HG02885 (cell line): ENCODE measurements around the gene REPS1.
A peak's percentile ranks its signal among the peaks of the same experiment; 100 is the strongest.
"Not testable (repeated sequence)": the region's sequence is repeated elsewhere in the genome, so short reads cannot be mapped to it uniquely, and the experiment has no call there.

Experiments
- ATAC-seq: cut with Tn5 transposase; IDR thresholded peaks from one replicate; pipeline ENCODE4 v1.9.1; 2021; ENCODE audit warnings: mild to moderate bottlenecking; ENCODE audit not compliant: unreplicated experiment, poor library complexity

REPS1 gene, protein sequence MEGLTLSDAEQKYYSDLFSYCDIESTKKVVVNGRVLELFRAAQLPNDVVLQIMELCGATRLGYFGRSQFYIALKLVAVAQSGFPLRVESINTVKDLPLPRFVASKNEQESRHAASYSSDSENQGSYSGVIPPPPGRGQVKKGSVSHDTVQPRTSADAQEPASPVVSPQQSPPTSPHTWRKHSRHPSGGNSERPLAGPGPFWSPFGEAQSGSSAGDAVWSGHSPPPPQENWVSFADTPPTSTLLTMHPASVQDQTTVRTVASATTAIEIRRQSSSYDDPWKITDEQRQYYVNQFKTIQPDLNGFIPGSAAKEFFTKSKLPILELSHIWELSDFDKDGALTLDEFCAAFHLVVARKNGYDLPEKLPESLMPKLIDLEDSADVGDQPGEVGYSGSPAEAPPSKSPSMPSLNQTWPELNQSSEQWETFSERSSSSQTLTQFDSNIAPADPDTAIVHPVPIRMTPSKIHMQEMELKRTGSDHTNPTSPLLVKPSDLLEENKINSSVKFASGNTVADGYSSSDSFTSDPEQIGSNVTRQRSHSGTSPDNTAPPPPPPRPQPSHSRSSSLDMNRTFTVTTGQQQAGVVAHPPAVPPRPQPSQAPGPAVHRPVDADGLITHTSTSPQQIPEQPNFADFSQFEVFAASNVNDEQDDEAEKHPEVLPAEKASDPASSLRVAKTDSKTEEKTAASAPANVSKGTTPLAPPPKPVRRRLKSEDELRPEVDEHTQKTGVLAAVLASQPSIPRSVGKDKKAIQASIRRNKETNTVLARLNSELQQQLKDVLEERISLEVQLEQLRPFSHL

DNA sequence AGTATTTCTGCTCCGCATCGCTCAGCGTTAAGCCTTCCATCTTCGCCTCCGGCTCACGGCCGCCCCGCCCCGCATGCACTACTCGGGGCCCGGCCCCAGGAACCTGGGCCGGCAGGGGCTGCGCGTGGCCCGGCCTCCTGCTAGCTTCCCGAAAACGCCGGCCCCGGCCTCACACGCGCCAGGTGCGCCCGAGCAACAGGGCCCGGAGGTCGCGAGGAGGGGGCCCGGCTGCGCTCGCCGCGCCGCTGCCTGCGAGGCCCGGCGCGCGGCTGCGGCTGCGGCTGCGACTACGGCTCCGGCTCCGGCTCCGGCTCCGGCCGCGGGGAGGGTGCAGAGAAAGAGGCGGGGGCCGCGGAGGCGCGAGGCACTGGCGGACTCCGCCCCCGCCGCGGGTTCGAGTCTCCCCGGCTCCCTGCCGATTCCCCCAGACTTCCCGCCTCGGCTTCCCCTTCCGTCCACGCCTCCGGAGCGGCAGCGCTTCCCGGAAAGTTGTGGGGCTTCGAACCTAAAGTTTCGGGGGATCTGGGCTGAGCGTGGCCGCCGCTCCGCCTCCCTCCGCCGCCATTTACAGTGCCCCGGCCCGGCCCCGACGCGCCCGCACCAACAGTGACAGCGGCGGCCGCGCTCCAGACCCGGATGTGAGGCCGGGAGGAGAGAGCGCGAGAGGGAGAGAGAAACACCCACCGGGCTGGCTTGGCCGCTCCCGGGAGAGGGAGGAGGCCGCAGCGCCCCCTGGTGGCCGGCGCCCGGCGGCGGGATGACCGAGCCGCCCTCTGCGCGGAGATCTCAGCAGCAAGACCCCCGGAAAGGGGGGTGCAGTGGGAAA, at the start of gene REPS1:
TSS of gene REPS1 (minus strand) at position 611 of the 826 bp plus-strand sequence. CDS start at position 40, 571 bp downstream.
- ATAC-seq, result peak; percentile 92

DNA sequence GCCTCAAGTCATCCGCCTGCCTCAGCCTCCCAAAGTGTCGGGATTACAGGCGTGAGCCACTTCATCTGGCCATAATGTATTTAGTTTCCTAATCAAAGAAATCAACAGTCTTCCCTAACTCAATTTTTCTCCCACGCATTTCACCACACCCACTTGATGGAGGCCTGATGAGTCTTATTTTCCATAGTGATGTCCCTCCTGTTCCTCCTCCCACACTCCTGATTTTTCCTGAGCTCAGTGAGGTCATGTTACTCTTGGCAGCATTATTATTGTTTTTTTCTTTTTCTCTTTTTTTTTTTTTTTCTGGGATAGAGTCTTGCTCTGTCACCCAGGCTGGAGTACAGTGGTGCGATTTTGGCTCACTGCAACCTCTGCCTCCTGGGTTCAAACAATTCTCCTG, 49.4 kb upstream of the REPS1 start:
- no peak for ATAC-seq

DNA sequence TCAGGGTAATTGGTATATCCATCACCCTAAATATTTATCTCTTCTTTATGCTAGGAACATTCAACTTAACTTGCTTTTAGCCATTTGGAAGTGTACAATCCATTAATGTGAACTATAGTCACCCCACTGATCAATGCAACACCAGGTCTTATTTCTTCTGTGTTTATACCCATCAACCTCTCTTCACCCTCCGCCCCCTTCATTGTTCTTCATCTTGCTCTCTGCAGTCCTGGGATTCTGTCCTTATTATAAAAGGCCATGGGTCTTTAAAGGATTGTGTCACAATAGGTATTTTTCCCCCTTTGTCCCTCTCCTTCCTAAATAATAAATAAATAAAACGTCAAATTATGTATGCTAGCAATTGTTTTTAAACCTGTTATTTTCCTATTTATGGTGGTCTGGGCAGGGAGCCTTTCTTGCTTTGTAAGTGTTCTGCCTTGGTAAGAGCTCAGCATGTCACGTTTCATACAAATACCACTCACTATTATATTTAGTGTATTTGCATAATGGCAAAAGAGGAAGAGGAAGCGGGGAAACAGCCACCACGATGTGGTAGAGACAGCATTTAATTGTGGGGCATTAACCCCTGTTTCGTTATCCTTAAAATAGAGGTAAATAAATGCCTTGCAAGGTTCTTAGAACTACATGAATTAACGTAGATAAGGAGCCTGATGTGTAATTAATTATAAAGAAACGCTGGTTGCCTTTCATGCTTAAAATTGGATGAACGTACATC, 42.3 kb upstream of the REPS1 start:
- peak; percentile 52 for ATAC-seq

DNA sequence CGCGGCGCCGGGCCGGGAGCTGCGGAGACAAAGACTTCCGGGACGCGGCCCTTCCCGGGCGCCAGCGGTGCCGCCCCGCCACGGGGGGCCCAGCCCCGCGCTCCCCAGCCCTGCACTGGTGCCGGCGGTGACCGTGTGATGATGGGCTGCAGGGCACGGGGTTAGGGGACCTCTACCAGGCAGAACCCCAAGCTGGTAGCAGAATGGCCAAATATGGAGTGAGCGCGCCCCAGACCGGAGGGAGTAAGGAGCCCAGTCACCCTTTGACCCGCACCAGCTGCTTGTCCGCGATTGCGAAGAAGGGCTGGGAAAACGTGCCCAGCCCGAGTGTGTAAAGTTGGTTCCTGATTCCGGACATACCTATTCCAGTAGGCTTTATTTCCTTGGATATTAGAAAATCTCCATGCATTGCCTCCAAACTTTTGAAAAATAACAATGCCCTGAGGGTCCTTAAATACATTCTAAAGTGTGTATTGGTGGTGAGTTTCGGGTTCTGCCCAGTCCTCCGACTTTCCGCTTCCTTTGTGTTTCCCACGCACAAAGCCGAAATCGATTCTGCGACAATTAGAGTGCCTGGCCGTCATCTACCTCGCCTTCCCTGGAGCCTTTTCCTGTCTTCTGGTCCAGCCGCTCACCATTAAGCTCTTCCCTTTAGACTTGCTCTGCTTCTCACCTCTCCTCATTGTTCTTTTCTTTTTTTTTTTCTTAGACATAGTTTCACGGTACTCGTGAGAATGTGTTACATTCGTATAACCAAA, 41.6 kb upstream of the REPS1 start:
- peak; percentile 26 for ATAC-seq

DNA sequence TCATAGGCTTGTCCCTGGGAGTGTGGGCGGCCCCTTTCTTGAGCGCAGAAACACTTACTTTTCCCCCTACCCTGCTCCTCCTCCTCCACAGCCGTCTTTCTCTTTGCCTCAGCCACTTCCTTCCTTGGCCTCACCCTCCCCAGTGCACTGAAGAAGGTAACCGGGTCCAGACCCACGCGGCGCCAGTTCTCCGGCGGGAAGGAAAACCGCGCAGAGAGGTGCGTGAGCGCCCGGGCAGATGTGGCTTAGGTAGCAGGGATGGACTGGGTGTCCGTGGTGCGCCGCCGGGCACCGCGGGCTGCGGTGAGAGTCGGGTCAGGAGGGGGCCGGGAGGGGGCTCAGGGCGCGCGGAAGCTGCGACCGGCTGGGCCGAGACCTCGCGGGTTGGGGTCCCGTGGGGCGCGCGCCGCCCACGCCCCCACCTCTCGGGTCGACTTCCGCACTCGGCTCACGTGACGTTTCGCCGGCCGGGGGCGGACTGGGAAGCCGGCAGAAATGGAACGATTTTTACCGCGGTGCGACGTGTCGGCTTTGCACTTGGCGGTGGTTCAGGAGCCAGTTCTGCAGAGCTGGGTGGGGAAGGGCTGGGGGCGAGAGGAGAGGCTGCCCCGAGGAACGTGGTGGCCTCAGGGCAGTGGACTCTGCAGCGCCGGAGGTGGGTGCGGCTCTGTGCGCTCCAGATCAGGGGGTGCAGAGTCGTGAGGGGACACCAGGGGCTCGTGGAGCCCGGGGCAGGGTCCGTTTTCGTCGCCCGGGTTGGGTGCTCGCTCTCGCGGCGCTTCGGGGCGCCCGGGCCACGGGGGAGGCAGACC, 40.8 kb upstream of the REPS1 start, which contains the start of gene ABRACL:
TSS of gene ABRACL (plus strand) at position 88 of the 812 bp plus-strand sequence. CDS start 5,416 bp downstream, outside the sequence.
- peak; percentile 65 for ATAC-seq

DNA sequence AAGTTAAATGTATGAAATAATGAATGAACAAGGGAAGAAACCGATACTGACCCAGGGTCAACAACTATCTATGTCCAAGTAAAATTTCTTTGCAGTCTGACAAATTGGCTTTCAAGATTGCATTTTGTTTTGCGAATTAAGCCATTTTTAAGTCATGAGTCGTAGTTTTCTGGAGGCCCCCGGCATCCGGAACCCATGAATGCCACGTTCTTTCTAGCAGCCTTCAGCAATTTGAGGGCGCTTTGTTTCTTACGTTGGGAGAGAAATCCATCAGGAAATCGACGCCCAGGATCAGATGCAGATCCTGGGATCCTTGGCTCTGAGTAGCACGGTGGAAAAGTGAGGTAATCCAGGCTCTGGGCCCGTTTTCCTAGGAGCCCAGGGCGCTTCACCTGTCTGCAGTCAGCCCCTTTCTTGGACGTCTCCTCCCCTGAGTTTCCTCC, 40.2 kb upstream of the REPS1 start:
- peak; percentile 2 for ATAC-seq

DNA sequence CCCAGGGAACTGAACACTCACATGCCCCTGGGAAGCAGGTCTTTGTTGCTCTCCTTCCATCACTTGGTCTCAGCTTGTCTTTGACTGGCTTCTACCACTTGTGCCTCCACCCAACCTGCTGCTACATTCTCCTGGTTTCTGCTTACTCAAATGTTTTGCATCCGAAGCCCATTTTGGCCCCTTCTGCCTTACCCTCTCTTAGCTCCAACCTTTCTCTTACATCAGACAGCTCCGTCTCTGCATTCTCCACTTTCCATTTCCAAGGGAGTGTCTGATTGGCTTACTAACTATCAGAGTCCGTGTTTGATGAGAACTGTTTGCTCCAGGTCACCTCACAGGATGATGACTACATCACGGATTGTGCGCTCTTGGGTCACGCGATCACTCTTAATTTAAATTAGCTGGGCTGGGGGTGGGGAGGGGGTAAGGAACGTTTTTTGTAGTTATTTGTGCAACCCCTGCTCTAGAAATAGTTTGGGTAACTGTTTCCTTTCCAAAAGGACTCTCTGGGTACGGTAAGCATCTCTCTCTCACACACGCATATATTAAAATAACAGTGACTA, 39.6 kb upstream of the REPS1 start:
- peak; percentile 20 for ATAC-seq

DNA sequence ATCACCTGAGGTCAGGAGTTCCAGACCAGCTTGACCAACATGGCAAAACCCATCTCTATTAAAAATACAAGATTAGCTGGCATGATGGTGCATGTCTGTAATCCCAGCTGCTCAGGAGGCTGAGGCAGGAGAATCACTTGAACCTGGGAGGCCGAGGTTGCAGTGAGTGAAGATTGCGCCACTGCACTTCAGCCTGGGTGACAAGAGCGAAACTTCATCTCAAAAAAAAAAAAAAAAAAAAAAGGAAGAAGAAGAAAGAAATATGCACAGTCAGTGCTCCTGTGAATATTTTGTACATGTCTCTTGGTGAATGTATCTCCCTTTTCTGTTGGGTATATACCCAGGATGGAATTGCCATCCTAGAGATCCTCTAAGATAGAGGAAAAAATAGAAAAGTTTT, 37.4 kb upstream of the REPS1 start:
- not testable (repeated sequence) for ATAC-seq

DNA sequence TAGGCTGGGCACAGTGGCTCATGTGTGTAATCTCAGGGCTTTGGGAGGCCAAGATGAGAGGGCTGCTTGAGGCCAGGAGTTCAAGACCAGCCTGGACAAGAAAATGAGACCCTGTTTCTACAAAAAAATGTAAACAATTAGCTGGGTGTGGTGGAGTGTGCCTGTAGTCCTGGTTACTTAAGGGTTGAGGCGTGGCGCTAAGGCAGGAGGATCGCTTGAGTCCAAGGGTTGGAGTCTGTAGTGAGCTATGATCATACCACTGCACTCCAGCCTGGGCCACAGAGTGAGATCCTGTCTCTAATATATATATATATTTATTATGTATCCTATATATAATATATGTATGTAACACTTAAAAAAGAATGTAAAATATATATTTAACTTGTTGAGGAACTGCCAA, 32.6 kb upstream of the REPS1 start:
- no peak for ATAC-seq

DNA sequence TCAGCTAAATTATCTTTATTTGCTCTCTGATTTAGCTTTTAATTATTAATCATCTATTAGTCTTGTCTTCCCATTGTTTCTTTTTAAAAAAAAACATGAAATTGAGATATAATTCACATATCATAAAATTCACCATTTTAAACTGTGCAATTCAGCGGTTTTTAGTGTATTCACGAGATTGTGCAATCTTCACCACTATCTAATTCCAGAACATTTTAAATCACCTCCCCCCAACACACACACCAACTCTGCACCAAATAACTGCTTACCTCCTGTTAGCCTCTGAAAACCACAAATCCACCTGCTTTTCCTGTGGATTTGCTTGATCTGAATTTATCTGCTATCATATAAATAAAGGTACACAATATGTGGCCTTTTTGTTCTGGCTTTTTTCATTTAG, 31.7 kb upstream of the REPS1 start:
- no peak for ATAC-seq

DNA sequence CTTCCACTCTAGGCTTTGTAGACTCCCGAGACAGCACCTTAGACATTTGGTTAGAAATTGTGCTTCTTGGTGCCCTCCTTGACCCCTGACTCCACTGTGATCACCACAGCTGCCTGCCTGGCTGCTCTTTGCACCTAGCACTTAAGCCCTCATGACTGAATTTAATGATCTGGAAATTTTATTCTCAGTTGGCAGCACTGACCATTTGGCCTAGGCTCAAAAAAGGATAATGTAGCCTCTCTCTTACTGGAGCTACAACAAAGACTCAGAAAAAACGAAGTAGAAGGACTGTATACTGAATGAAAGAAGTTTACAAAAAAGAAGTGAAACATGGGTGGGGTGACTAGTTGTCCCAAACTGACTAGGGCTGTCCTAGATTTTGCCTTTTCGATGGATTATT, 29.2 kb upstream of the REPS1 start:
- ATAC-seq, result no peak

DNA sequence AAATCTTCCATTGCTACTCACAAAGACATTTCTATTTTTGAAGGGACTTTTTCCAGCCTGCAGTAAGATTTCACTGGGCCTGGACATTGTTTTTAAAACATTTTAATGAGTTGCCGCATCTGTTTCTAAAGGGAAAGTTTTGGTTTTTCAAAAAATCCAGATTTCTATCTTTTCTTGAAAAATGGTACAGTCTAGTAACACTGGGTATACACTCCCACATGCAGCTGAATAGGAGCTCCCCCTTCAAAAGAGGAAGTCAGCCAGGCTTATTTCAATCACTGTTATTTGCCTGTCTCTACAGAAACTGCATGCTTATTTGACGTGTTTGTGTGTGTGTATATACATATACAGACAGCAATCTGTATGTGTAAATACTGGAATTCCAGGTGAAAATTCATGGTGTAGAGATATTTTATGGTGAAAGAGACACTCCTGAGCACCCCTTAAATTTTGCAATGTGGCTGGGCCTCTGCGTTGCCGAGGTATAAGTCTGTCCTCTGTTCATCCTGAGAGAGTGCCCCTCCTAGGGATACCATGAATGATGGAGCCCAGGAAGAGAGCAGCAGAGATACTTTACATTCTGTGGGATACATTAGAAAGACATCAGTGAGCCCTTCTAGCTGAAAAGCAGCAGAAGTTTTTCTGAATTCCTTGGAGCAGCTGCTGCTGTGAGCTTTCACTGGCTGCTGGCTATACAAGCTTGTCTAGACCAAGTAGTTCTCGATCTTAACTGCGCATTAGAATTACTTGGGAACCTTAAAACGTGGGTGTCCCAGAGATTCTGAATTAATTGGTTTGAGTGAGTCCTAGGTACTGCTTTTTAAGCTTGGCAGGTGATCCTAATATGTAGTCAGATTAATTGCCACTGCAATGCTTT, 28.5 kb upstream of the REPS1 start:
- ATAC-seq, result peak; percentile 99

DNA sequence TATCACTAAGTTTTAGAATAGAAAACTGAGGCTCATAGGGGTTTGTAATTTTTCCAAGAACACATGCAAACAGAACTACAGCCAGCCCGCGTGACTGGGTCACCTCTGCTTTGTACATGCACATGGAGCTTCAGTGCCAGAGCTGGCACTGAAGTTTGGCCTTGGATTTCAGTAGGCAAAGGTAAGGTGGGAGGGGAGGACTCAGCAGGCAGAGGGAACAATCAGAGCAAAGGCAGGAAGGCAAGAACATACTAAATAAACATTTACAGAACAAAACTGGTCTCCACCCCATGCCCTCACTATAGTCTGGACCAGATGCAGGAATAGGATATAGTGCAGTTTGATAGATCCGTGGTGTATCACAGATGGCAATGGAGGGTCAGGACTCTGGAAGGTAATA, 26.9 kb upstream of the REPS1 start:
- ATAC-seq, result no peak

DNA sequence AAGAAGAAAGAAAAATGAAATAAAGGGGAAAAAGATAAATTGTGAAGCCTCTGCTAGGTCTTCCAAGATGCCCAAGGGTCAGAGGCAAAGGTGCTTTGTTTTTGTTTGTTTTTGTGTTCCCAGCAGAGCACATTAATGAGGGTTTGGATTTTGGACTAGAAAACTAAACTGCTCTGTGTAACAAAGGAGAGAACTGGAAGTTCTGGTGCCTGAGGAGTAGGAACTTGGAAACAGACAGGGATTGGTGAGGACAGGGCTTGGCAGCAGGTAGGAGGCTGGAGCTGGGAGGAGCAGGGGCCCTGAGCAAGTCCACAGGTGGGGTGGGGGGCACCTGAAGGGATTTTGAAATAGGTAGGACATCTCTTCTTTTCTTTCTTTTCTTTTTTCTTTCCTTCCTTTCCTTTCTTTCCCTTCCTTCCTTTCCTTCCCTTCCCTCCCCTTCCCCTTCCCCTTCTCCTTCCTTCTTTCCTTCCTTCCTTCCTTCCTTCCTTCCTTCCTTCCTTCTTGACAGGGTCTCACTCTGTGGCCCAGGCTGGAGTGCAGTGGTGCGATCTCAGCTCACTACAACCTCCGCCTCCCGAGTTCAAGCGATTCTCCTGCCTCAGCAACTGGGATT, 25.2 kb upstream of the REPS1 start:
- ATAC-seq, result no peak

DNA sequence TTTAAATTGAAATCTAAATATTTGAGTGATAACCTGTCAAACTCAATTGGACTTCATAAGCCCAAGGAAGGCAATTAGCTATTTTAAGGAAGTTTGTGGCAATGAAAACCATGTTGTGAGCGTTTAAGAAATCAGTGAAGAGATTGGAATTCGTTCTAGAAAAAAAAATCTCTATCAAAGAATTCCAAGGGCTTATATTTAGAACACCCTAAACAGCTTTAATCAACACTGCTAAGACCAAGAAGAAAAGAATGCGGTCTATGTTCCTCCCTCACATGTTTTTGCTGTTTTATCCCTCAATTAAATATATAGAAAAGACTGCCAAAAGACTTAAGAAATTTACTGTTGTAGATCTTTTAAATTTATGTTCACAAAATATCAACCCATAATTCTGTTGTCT, 23.9 kb upstream of the REPS1 start:
- no peak for ATAC-seq

DNA sequence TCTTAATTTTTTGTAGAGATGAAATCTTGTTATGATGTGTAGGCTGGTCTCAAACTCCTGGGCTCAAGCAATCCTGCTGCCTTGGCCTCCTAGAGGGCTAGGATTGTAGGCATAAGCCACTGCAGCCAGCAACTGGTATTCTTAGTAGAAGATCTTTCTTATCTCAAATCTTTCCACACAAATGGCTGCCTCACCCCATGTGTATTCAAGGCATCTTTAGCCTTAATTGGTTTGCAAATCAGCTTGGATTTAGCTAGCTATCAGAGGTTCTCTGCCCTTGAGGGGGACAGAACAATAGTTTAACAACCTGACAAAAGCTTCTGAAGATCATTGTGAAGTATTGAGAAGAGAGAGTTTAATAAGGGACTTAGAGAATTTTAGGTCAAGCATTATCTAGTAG, 22.6 kb upstream of the REPS1 start:
- no peak for ATAC-seq

DNA sequence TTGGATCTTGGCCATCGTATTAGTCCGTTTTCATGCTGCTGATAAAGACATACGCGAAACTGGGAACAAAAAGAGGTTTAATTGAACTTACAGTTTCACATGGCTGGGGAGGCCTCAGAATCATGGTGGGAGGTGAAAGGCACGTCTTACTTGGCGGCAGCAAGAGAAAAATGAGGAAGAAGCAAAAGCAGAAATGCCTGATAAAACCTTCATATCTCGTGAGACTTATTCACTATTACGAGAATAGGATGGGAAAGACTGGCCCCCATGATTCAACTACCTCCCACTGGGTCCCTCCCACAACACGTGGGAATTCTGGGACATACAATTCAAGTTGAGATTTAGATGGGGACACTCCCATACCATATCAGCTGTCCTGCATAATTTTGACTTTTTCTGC, 20.1 kb upstream of the REPS1 start:
- ATAC-seq, result no peak
